ENCODE results near the gene TBC1D5.

DNA sequence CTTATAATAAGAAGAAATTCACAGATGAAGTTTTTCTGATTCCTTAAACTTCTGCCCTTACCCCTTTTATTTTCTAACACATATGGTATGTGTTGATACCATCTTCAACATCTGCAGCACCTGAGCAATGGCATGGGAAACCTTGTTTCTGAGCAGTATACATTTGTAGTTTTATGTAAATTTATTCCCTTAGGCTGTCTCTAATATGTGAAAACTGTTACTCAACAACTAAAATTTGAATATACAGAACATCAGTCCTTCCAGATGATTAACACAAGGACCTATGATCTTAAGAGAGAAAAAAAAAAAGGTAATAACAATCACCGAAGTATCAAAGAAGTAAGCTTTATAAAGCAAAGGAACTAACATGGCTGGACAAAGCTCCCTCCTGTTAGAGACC lies 190.5 kb downstream of the TBC1D5 start:
- TF ChIP-seq POLR2AphosphoS5 (IDR thresholded peaks at IDR 0.05; ENCODE audit: low read depth, low read length) (no peak), FOXP2 (optimal IDR thresholded peaks at IDR 0.05; ENCODE audit: borderline replicate concordance, extremely low read depth, extremely low read length, insufficient read depth) (no peak), REST (IDR thresholded peaks at IDR 0.05; ENCODE audit: insufficient read depth in 1 of 2, low read depth in 2 of 2, low read length in 2 of 2) (no peak), TAF1 (IDR thresholded peaks at IDR 0.05; ENCODE audit: borderline replicate concordance, insufficient read depth, low read length) (no peak), SIN3A (IDR thresholded peaks at IDR 0.05; ENCODE audit: borderline replicate concordance, insufficient read depth, low read length) (no peak)

Measured in PFSK-1 (cell line).